SK-N-SH treated with all-trans-retinoic acid at 6 μM for 48 hours (cell line): ENCODE measurements around the gene TMEM9.

ENCODE experiments used
- ATAC-seq: fragments of 200-7000 bp; cut with Tn5 transposase; 3 replicates; pipeline ENCODE4 v1.9.1; 2020; ENCODE audit warnings: mild to moderate bottlenecking, moderate library complexity
- ARNTL ChIP-seq: fragments of 450-650 bp; formaldehyde crosslinking; IDR thresholded peaks from 2 replicates; pipeline ENCODE4 v1.5.0; 2020; ENCODE audit warnings: low read depth, mild to moderate bottlenecking, moderate library complexity, borderline replicate concordance
- CSDC2 ChIP-seq: fragments of 250-450 bp; sonication (Bioruptor Pico); IDR thresholded peaks from 2 replicates; pipeline ENCODE4 v1.5.0; 2020; ENCODE audit warnings: mild to moderate bottlenecking, moderate library complexity
- ZC3H10 ChIP-seq: fragments of 250-450 bp; sonication (Bioruptor Pico); IDR thresholded peaks from 2 replicates; pipeline ENCODE4 v1.5.1; 2021; ENCODE audit warnings: mild to moderate bottlenecking, moderate library complexity
- ZFP30 ChIP-seq: fragments of 450-650 bp; formaldehyde crosslinking; IDR thresholded peaks from 2 replicates; pipeline ENCODE4 v1.5.0; 2022; ENCODE audit warnings: mild to moderate bottlenecking, moderate library complexity
- ZNF8 ChIP-seq: fragments of 450-650 bp; formaldehyde crosslinking; IDR thresholded peaks from 2 replicates; pipeline ENCODE4 v1.5.0; 2020; ENCODE audit warnings: mild to moderate bottlenecking, moderate library complexity
- TF ChIP-seq, protein P1 (sequence below): fragments of 250-450 bp; sonication (Bioruptor Pico); IDR thresholded peaks from 2 replicates; pipeline ENCODE4 v1.5.1; 2020; ENCODE audit warnings: low read depth, mild to moderate bottlenecking, moderate library complexity

TMEM9 gene

GRCh38 chr1:201085902-201086735 lies 68.2 kb downstream of the TMEM9 start:
- TF ChIP-seq ZC3H10 (CRISPR knock-in tag) (no peak), ARNTL (CRISPR knock-in tag) (no peak), ZFP30 (CRISPR knock-in tag) (no peak), CSDC2 (no peak), ZNF8 (CRISPR knock-in tag) (no peak)
- TF ChIP-seq, protein P1, sequence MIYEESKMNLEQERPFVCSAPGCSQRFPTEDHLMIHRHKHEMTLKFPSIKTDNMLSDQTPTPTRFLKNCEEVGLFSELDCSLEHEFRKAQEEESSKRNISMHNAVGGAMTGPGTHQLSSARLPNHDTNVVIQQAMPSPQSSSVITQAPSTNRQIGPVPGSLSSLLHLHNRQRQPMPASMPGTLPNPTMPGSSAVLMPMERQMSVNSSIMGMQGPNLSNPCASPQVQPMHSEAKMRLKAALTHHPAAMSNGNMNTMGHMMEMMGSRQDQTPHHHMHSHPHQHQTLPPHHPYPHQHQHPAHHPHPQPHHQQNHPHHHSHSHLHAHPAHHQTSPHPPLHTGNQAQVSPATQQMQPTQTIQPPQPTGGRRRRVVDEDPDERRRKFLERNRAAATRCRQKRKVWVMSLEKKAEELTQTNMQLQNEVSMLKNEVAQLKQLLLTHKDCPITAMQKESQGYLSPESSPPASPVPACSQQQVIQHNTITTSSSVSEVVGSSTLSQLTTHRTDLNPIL (CRISPR knock-in tag): no peak
- peak; percentile 98 for ATAC-seq
